Ascending aorta (tissue), 2 donors: Measurements from ENCODE around the gene PDYN. TPM values are rescaled to one million over a fixed set of nuclear protein-coding genes. Genes with fewer than 3 reads are reported as not detected.

ENCODE experiments used
- DNase-seq, 2 donors: peaks; one replicate each; pipeline ENCODE4 v3.0.0-alpha.2; 2019; ENCODE audit warnings: low spot score in 2 of 2
- H3K27ac ChIP-seq, 2 donors: fragments of 200-600 bp; sonication (generic); one replicate each; pipeline ENCODE4 v1.5.1; 2016 to 2017; ENCODE audit warnings: mild to moderate bottlenecking in 1 of 2
- H3K27me3 ChIP-seq: fragments of 200-600 bp; sonication (generic); one replicate; pipeline ENCODE4 v1.5.1; 2017
- H3K36me3 ChIP-seq, 2 donors: fragments of 200-600 bp; sonication (generic); one replicate each; pipeline ENCODE4 v1.5.1; 2016
- H3K4me1 ChIP-seq, 2 donors: fragments of 200-600 bp; sonication (generic); one replicate each; pipeline ENCODE4 v1.5.1; 2016 to 2017; ENCODE audit warnings: mild to moderate bottlenecking in 1 of 2
- H3K4me3 ChIP-seq, 2 donors: fragments of 200-600 bp; sonication (generic); one replicate each; pipeline ENCODE4 v1.5.1; 2016 to 2017; ENCODE audit warnings: mild to moderate bottlenecking in 1 of 2
- H3K9me3 ChIP-seq, 2 donors: fragments of 200-600 bp; sonication (generic); one replicate each; pipeline ENCODE4 v1.5.1; 2016
- CTCF ChIP-seq, 3 experiments: fragments of 200-600 bp in 2 of 3; fragments of 450-650 bp in 1 of 3; sonication (generic) in 2 of 3; IDR thresholded peaks; one replicate each; pipeline ENCODE4 v1.5.1; 2016 to 2019; ENCODE audit warnings: antibody characterized with exemption in 3 of 3, mild to moderate bottlenecking in 1 of 3, moderate library complexity in 1 of 3
- intact Hi-C: fragments of 100-400 bp; cut with DNase I; formaldehyde crosslinking; loops from one replicate; pipeline ENCODE4 v1.15.1; 2023
- total RNA-seq: library from RNA; depleted of rRNA; stranded (reverse); fragments of >200 nt; gene quantifications from one replicate; pipeline ENCODE4 v1.1.0, GENCODE V29; 2016

Gene PDYN
- total RNA-seq, 1 donor from 2014 or later = not detected

- H3K27me3 ChIP-seq = no peaks in the 10 kb centered on the region
- intact Hi-C loops = no loop called here
- H3K27ac ChIP-seq = no peak overlapping the region
- no peaks in the 10 kb centered on the region for H3K9me3 ChIP-seq
- DNase-seq = peak in 1 of 2 donors; percentile 39
- peaks cover 11 to 13% of the 10 kb centered on the region in 2 donors for H3K36me3 ChIP-seq
- peaks cover 0 to 10% of the 10 kb centered on the region in 2 donors for H3K4me1 ChIP-seq
- no peak overlapping the region for H3K4me3 ChIP-seq
- no peak for TF ChIP-seq CTCF (IDR thresholded peaks at IDR 0.05)
These were observed 51.2 kb downstream of the PDYN start for GRCh38 chr20:1942486-1943274.

- H3K27ac ChIP-seq = no peak overlapping the region
- peaks cover 17 to 19% of the 10 kb centered on the region in 2 donors for H3K36me3 ChIP-seq
- no peak for TF ChIP-seq CTCF (IDR thresholded peaks at IDR 0.05)
- H3K4me1 ChIP-seq = peaks cover 0 to 7% of the 10 kb centered on the region in 2 donors
- H3K9me3 ChIP-seq = no peaks in the 10 kb centered on the region
- intact Hi-C loops = no loop called here
- DNase-seq = no peak
- no peaks in the 10 kb centered on the region for H3K27me3 ChIP-seq
- H3K4me3 ChIP-seq = no peak overlapping the region
These were observed 51.8 kb downstream of the PDYN start for GRCh38 chr20:1942061-1942460.

- Histone ChIP-seq H3K4me1 (peaks cover 0 to 4% of the 10 kb centered on the region in 2 donors), H3K9me3 (no peaks in the 10 kb centered on the region), H3K27ac (no peak overlapping the region), H3K36me3 (peaks cover 17 to 25% of the 10 kb centered on the region in 2 donors), H3K27me3 (no peaks in the 10 kb centered on the region), H3K4me3 (no peak overlapping the region)
- TF ChIP-seq CTCF (IDR thresholded peaks at IDR 0.05) = no peak
- DNase-seq = no peak
- intact Hi-C loops = no loop called here
These were observed 52.6 kb downstream of the PDYN start for GRCh38 chr20:1941226-1941625.

DNA sequence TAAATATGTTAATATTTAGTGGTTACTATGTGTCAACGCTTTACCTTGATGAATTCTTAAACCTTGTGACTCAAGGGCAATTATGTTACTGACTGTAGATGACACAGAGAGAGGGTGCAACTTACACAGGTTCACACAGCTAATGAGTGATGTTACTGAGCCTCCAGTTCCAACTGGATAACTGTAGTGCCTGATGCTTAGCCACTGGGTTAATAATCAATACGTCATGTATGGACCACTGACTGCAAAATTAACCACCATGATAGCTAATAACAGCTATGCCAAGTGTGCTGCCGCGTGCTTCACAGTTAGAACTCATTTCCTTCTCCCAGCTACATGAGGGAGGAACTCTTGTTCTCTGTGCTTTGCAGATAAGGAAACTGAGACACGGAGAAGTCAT, 53.3 kb downstream of the PDYN start:
- no peak for DNase-seq
- Histone ChIP-seq H3K9me3 (no peaks in the 10 kb centered on the region), H3K4me1 (peaks cover 0 to 4% of the 10 kb centered on the region in 2 donors), H3K27me3 (no peaks in the 10 kb centered on the region), H3K36me3 (peaks cover 19 to 26% of the 10 kb centered on the region in 2 donors), H3K4me3 (no peak overlapping the region), H3K27ac (no peak overlapping the region)
- intact Hi-C loops = no loop called here
- no peak for TF ChIP-seq CTCF (IDR thresholded peaks at IDR 0.05)

DNA sequence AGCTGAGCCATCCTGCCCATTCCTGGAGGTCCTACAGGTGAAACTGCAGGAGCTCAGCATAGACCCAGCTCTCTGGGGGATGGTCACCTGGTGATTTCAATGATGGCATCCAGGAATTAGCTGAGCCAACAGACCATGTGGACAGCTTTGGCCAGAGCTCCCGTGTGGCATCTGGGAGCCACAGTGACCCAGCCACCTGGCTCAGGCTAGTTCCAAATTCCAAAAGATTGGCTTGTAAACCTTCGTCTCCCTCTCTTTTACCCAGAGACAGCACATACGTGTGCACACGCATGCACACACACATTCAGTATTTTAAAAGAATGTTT, 54.6 kb downstream of the PDYN start:
- no peak for TF ChIP-seq CTCF (IDR thresholded peaks at IDR 0.05)
- Histone ChIP-seq H3K36me3 (peaks cover 25 to 26% of the 10 kb centered on the region in 2 donors), H3K27me3 (no peaks in the 10 kb centered on the region), H3K9me3 (no peaks in the 10 kb centered on the region), H3K27ac (no peak overlapping the region), H3K4me3 (no peak overlapping the region), H3K4me1 (peaks cover 0 to 6% of the 10 kb centered on the region in 2 donors)
- no peak for DNase-seq
- intact Hi-C loops = loop anchor here (10.0 kb wide), 1 partner anchor 166 kb away; the partner anchor contains the start of gene STK35
